C4-2B (cell line): ENCODE results near the gene TMEM170B.

ENCODE experiments used
- CTCF ChIP-seq: fragments of 450-650 bp; conservative IDR thresholded peaks from 2 replicates; pipeline ENCODE4 v1.5.1; 2017; ENCODE audit warnings: mild to moderate bottlenecking
- ZFX ChIP-seq: fragments of 450-650 bp; IDR thresholded peaks from 2 replicates; pipeline ENCODE4 v1.6.1; 2017

GRCh38 chr6:11566609-11567008 is 29.1 kb downstream of the TMEM170B start:
- TF ChIP-seq CTCF (no peak), ZFX (no peak)
